Smooth muscle cell (in vitro differentiated cells): Measurements from ENCODE around the gene CYP8B1. TPM values are rescaled to one million over a fixed set of nuclear protein-coding genes. Genes with fewer than 3 reads are reported as not detected.

ENCODE experiments used
- DNase-seq: peaks from one replicate; lab custom pipeline; 2025; ENCODE audit not compliant: unreplicated experiment; lab: John Stamatoyannopoulos, UW
- H2AFZ ChIP-seq: fragments of 200-600 bp; sonication (generic); 2 replicates; pipeline ENCODE4 v1.6.0; 2016; ENCODE audit warnings: antibody characterized with exemption, low read depth, mild to moderate bottlenecking
- H3F3A ChIP-seq: fragments of 200-600 bp; sonication (generic); 2 replicates; pipeline ENCODE4 v1.6.0; 2017; ENCODE audit warnings: antibody characterized with exemption, low read depth
- H3K27ac ChIP-seq: fragments of 200-600 bp; sonication (generic); 2 replicates; pipeline ENCODE4 v1.5.1; 2016; ENCODE audit warnings: low read depth, mild to moderate bottlenecking
- H3K27me3 ChIP-seq: fragments of 200-600 bp; sonication (generic); 2 replicates; pipeline ENCODE4 v1.6.1; 2016; ENCODE audit warnings: low read depth, mild to moderate bottlenecking
- H3K36me3 ChIP-seq: fragments of 200-600 bp; sonication (generic); 2 replicates; pipeline ENCODE4 v1.5.1; 2016; ENCODE audit warnings: low read depth
- H3K4me1 ChIP-seq: fragments of 200-600 bp; sonication (generic); 2 replicates; pipeline ENCODE4 v1.5.1; 2016; ENCODE audit warnings: low read depth
- H3K4me2 ChIP-seq: fragments of 200-600 bp; sonication (generic); 2 replicates; pipeline ENCODE4 v1.6.0; 2016; ENCODE audit warnings: mild to moderate bottlenecking
- H3K4me3 ChIP-seq: fragments of 200-600 bp; sonication (generic); 2 replicates; pipeline ENCODE4 v1.5.1; 2016; ENCODE audit warnings: mild to moderate bottlenecking
- H3K79me2 ChIP-seq: fragments of 200-600 bp; sonication (generic); 2 replicates; pipeline ENCODE4 v1.6.0; 2016; ENCODE audit warnings: low read depth, mild to moderate bottlenecking
- H3K9ac ChIP-seq: fragments of 200-600 bp; sonication (generic); 2 replicates; pipeline ENCODE4 v1.6.0; 2016; ENCODE audit warnings: low read depth
- H3K9me3 ChIP-seq: fragments of 200-600 bp; sonication (generic); replicated peaks from 2 replicates; pipeline ENCODE4 v1.5.1; 2016; ENCODE audit warnings: low read depth
- H4K20me1 ChIP-seq: fragments of 200-600 bp; sonication (generic); 2 replicates; pipeline ENCODE4 v1.6.0; 2016; ENCODE audit warnings: low read depth
- CTCF ChIP-seq: fragments of 200-600 bp; sonication (generic); IDR thresholded peaks from 2 replicates; pipeline ENCODE4 v1.5.1; 2017; ENCODE audit warnings: borderline replicate concordance, mild to moderate bottlenecking, antibody characterized with exemption; ENCODE audit not compliant: insufficient read depth, poor library complexity, severe bottlenecking
- WGBS: methylation state at CpG from one replicate; pipeline ENCODE4 v1.1.7; 2016; ENCODE audit warnings: low lambda C conversion rate; 5-methylcytosine and 5-hydroxymethylcytosine counted together
- polyA plus RNA-seq: library from polyadenylated mRNA; unstranded; fragments of >200 nt; fragmentation: Nextera tagmentation; extraction: Ambion mirVana; gene quantifications from 2 replicates; pipeline ENCODE4 v1.2.1, GENCODE V29; 2016
- total RNA-seq: library from RNA; depleted of rRNA; stranded (reverse); fragments of >200 nt; gene quantifications from 2 replicates; pipeline ENCODE4 v1.2.3, GENCODE V29; 2014

Gene CYP8B1
- total and polyA plus RNA-seq, 2 experiments from 2014 or later = not detected

DNA sequence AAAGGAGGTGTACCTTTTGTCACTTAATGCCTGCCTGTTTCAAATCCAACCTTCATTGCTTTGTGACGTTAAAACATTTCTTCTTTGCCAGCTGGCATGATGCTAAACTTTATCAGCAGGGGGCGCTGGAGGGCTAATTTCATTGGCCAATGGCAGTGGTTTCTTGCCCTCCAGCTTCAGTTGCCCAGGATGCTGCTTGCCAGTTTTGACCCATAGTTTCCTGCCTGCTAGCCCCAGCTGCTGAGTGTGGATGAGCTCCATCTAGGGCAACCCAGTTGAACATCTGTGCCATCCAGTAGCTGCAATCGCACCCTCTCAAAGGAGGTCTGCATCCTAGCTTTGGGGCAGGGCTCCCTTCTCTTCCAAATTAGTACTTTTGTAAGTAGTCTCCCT, 44.4 kb downstream of the CYP8B1 start:
- peaks cover 5% of the 10 kb centered on the region for H3F3A ChIP-seq
- TF ChIP-seq CTCF = peak; percentile 76
- H3K79me2 ChIP-seq = no peaks in the 10 kb centered on the region
- no peaks in the 10 kb centered on the region for H3K27me3 ChIP-seq
- no peak for DNase-seq
- peaks cover 14% of the 10 kb centered on the region for H3K4me1 ChIP-seq
- no peaks in the 10 kb centered on the region for H3K9me3 ChIP-seq
- no peak overlapping the region for H3K9ac ChIP-seq
- no peaks in the 10 kb centered on the region for H3K36me3 ChIP-seq
- H3K4me3 ChIP-seq = no peak overlapping the region
- no peak overlapping the region for H3K27ac ChIP-seq
- 28% methylated on average over 3 of the region's 3 CpGs for WGBS
- H3K4me2 ChIP-seq = no peak overlapping the region
- no peak overlapping the region for H2AFZ ChIP-seq
- no peaks in the 10 kb centered on the region for H4K20me1 ChIP-seq

- WGBS = 41% methylated on average over 7 of the region's 7 CpGs
- Histone ChIP-seq H3K4me3 (no peak overlapping the region), H3K9me3 (no peaks in the 10 kb centered on the region), H3K27me3 (no peaks in the 10 kb centered on the region), H3K4me1 (peaks cover 20% of the 10 kb centered on the region), H4K20me1 (no peaks in the 10 kb centered on the region), H3F3A (peaks cover 5% of the 10 kb centered on the region), H2AFZ (no peak overlapping the region), H3K79me2 (no peaks in the 10 kb centered on the region), H3K4me2 (no peak overlapping the region), H3K27ac (no peak overlapping the region), H3K36me3 (no peaks in the 10 kb centered on the region), H3K9ac (no peak overlapping the region)
- TF ChIP-seq CTCF = peak; percentile 42
- DNase-seq = no peak
These were observed 45.0 kb downstream of the CYP8B1 start for GRCh38 chr3:42830437-42831320.

DNA sequence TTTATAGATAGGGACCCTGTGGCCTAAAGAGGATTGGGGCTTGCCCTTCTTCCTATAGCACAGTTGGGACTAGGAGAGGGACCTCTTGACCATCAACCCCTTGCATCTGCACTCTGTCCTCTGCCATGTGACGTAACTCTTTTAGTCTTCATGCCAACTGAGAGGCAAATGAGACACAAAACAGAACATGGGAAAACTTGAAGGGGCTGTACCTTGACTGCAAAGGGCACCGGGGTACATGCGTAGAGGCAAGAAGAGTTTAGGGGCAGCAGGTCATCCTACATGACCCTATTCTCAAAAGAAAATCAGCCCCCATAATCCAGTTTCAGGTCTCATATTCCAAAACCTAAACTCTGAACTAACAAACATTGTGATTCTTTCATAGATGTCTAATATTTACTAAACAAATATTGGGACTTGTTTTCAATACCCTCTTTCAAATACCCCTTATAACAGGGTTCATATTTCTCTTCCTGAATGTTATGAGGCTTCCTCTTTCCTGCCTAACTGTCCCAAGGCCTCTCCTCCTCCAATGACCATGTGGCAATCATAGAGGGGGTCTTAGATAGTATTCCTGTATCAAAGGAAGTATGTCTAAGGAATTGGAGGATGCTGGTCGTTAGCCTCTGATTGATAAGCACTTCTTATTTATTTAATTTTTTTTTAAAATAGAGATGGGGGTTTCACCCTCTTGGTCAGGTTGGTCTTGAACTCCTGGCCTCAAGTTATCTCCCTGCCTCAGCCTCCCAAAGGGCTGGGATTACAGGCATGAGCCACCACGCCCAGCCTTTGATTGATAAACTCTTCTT, 45.8 kb downstream of the CYP8B1 start:
- no peak overlapping the region for H3K4me2 ChIP-seq
- DNase-seq = no peak
- no peaks in the 10 kb centered on the region for H3K27me3 ChIP-seq
- H3K79me2 ChIP-seq = no peaks in the 10 kb centered on the region
- H3K9me3 ChIP-seq = no peaks in the 10 kb centered on the region
- no peak overlapping the region for H3K4me3 ChIP-seq
- no peak overlapping the region for H2AFZ ChIP-seq
- no peak overlapping the region for H3K9ac ChIP-seq
- H4K20me1 ChIP-seq = no peaks in the 10 kb centered on the region
- peak overlapping the region; percentile 29 for H3K27ac ChIP-seq
- peaks cover 5% of the 10 kb centered on the region for H3F3A ChIP-seq
- peaks cover 20% of the 10 kb centered on the region for H3K4me1 ChIP-seq
- 85% methylated on average over 5 of the region's 5 CpGs for WGBS
- TF ChIP-seq CTCF = no peak
- H3K36me3 ChIP-seq = no peaks in the 10 kb centered on the region
